Calu3 (cell line): ENCODE results near the gene MYO7A. TPM values are rescaled to one million over a fixed set of nuclear protein-coding genes. Genes with fewer than 3 reads are reported as not detected.

Experiments used
- BruUV-seq: library from RNA; stranded (reverse); fragments of 400-500 nt; replicated peaks from 2 replicates; lab custom pipeline; 2021; lab: Mats Ljungman, UMichigan
- CTCF ChIA-PET: fragments of 300-600 bp; sonication (Branson Sonifier 250); formaldehyde crosslinking; loops from one replicate; lab custom pipeline; 2022; ENCODE audit warnings: antibody characterized with exemption; lab: Charles Lee
- DNase-seq: peaks from one replicate; pipeline ENCODE4 v3.0.0; 2022
- H3K27ac Mint-ChIP-seq: one replicate; pipeline ENCODE4 v1.8.0; 2022; ENCODE audit warnings: mixed read lengths; ENCODE audit not compliant: unreplicated experiment
- H3K27me3 Mint-ChIP-seq: one replicate; pipeline ENCODE4 v1.8.0; 2022; ENCODE audit warnings: mixed read lengths; ENCODE audit not compliant: unreplicated experiment
- H3K36me3 Mint-ChIP-seq: one replicate; pipeline ENCODE4 v1.8.0; 2022; ENCODE audit warnings: mild to moderate bottlenecking, moderate library complexity, mixed read lengths; ENCODE audit not compliant: insufficient read depth, unreplicated experiment
- H3K4me1 Mint-ChIP-seq: one replicate; pipeline ENCODE4 v1.8.0; 2022; ENCODE audit warnings: mild to moderate bottlenecking, low read depth, mixed read lengths; ENCODE audit not compliant: unreplicated experiment
- H3K4me3 Mint-ChIP-seq: one replicate; pipeline ENCODE4 v1.8.0; 2022; ENCODE audit warnings: mild to moderate bottlenecking, low read depth, moderate library complexity, mixed read lengths; ENCODE audit not compliant: unreplicated experiment
- H3K9me3 Mint-ChIP-seq: one replicate; pipeline ENCODE4 v1.8.0; 2022; ENCODE audit warnings: low read depth, mixed read lengths; ENCODE audit not compliant: unreplicated experiment
- CTCF ChIP-seq: fragments of 200-600 bp; IDR thresholded peaks from one replicate; pipeline ENCODE4 v1.8.0; 2022; ENCODE audit warnings: antibody characterized with exemption; ENCODE audit not compliant: unreplicated experiment
- intact Hi-C: fragments of 100-400 bp; cut with micrococcal nuclease; formaldehyde crosslinking; loops from one replicate; pipeline ENCODE4 v1.10.0; 2022; ENCODE audit not compliant: unreplicated experiment
- total RNA-seq: library from RNA; stranded (reverse); gene quantifications from 2 replicates; pipeline ENCODE4 v1.2.3, GENCODE V29; 2022

The MYO7A gene
- total RNA-seq, 1 experiment from 2014 or later = 3.7 TPM

- intact Hi-C loops = no loop called here
- TF ChIP-seq CTCF = peak; percentile 37
- BruUV-seq = no TSS peak
- Mint-ChIP-seq H3K36me3 (peaks cover 10% of the 10 kb centered on the region), H3K27me3 (no peaks in the 10 kb centered on the region), H3K27ac (no peak overlapping the region), H3K4me3 (no peak overlapping the region), H3K4me1 (peaks cover 16% of the 10 kb centered on the region), H3K9me3 (no peaks in the 10 kb centered on the region)
- CTCF ChIA-PET = interaction anchor here (0.9 to 1.1 kb wide), 3 partner anchors 10 to 181 kb away, joined by 3 to 4 read pairs (median 3); no protein-coding TSS in a partner anchor
- DNase-seq = peak; percentile 29
These were observed 27.0 kb upstream of the MYO7A start for GRCh38 chr11:77101043-77101537.

GRCh38 chr11:77102246-77103210 lies 25.5 kb upstream of the MYO7A start, which contains the start of gene OMP:
OMP (plus strand) TSS chr11:77102840; CDS start chr11:77102840, 0 bp downstream.
- no peak for TF ChIP-seq CTCF
- Mint-ChIP-seq H3K27ac (no peak within 1 kb of the TSS), H3K27me3 (no peaks in the 10 kb centered on the region), H3K4me3 (no peak within 1 kb of the TSS), H3K9me3 (no peaks in the 10 kb centered on the region), H3K36me3 (peaks cover 10% of the 10 kb centered on the region), H3K4me1 (peaks cover 15% of the 10 kb centered on the region)
- CTCF ChIA-PET = interaction anchor here (0.7 kb wide), 1 partner anchor 1723 kb away, joined by 3 read pairs; no protein-coding TSS in a partner anchor
- DNase-seq = no peak
- no TSS peak for BruUV-seq
- intact Hi-C loops = no loop called here

- H3K27ac Mint-ChIP-seq = no peak overlapping the region
- H3K36me3 Mint-ChIP-seq = peaks cover 13% of the 10 kb centered on the region
- intact Hi-C loops = no loop called here
- peaks cover 23% of the 10 kb centered on the region for H3K4me1 Mint-ChIP-seq
- no peak for DNase-seq
- BruUV-seq = no TSS peak
- H3K9me3 Mint-ChIP-seq = no peaks in the 10 kb centered on the region
- TF ChIP-seq CTCF = no peak
- H3K27me3 Mint-ChIP-seq = no peaks in the 10 kb centered on the region
- H3K4me3 Mint-ChIP-seq = no peak overlapping the region
- CTCF ChIA-PET = no interaction called here
These were observed 24.7 kb upstream of the MYO7A start for GRCh38 chr11:77103319-77103718.

DNA sequence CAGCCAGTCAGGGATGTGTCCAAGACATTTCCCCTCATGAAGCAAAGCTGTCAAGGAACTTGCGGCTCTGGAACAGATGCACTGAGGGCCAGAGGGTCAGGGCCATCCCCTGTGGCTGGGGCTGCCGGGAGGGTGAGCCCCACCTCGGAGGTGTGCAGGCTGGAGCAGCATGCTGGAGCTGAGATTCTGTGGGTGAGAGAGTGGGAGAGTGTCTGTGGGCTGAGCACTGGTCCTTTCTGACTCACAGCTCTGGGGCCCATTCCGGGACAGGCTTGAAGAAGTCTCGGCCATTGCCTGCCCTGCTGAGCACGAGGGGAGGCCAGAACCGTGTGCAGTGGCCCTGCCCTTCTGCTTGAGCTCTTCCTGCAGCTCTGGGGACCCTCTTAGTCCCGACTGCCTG lies 23.3 kb upstream of the MYO7A start:
- no peak for TF ChIP-seq CTCF
- Mint-ChIP-seq H3K4me3 (no peak overlapping the region), H3K27me3 (no peaks in the 10 kb centered on the region), H3K4me1 (peaks cover 37% of the 10 kb centered on the region), H3K9me3 (no peaks in the 10 kb centered on the region), H3K27ac (no peak overlapping the region), H3K36me3 (peaks cover 13% of the 10 kb centered on the region)
- intact Hi-C loops = no loop called here
- BruUV-seq = no TSS peak
- CTCF ChIA-PET = interaction anchor here (0.7 to 1.1 kb wide), 2 partner anchors 14 to 58 kb away, joined by 4 to 5 read pairs; no protein-coding TSS in a partner anchor
- no peak for DNase-seq
